BLaER1 (cell line): ENCODE data around the gene JPT1.

Experiments used
- H3K27ac ChIP-seq: shearing (Covaris generic); formaldehyde crosslinking; 2 replicates; pipeline ENCODE4 v1.8.1; 2022
- H3K27me3 ChIP-seq: shearing (Covaris generic); formaldehyde crosslinking; 2 replicates; pipeline ENCODE4 v1.8.1; 2022
- H3K36me3 ChIP-seq: shearing (Covaris generic); formaldehyde crosslinking; 2 replicates; pipeline ENCODE4 v1.8.1; 2022
- H3K4me1 ChIP-seq: shearing (Covaris generic); formaldehyde crosslinking; 2 replicates; pipeline ENCODE4 v1.8.1; 2022
- H3K4me2 ChIP-seq: shearing (Covaris generic); formaldehyde crosslinking; 2 replicates; pipeline ENCODE4 v1.8.1; 2022
- H3K4me3 ChIP-seq: shearing (Covaris generic); formaldehyde crosslinking; 2 replicates; pipeline ENCODE4 v1.8.1; 2022
- H3K9ac ChIP-seq: shearing (Covaris generic); formaldehyde crosslinking; 2 replicates; pipeline ENCODE4 v1.8.1; 2022
- H3K9me3 ChIP-seq: shearing (Covaris generic); formaldehyde crosslinking; 2 replicates; pipeline ENCODE4 v1.8.1; 2022
- H4K20me1 ChIP-seq: shearing (Covaris generic); formaldehyde crosslinking; 2 replicates; pipeline ENCODE4 v1.8.1; 2022
- Cebpa-rat ChIP-seq: shearing (Covaris generic); IDR thresholded peaks from 2 replicates; pipeline ENCODE4 v1.8.1; 2022

Gene JPT1

DNA sequence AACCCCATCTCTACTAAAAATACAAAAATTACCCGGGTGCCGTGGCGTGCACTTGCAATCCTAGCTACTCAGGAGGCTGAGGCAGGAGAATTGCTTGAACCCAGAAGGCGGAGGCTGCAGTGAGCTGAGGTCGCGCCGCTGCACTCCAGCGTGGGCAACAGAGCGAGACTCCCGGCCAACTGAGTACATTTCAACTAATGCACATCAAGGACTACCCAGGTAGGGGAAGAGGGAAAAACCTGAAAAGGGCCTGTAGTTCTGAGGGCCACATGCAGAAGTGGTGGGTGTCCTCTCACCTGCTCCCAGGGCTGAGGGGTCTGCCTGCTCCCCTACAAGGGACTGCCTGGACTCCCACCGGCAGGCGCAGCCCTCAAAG lies 67.1 kb downstream of the JPT1 start:
- H3K9ac ChIP-seq = peak overlapping the region; percentile 84
- peak overlapping the region; percentile 98 for H3K4me2 ChIP-seq
- H3K36me3 ChIP-seq = no peaks in the 10 kb centered on the region

DNA sequence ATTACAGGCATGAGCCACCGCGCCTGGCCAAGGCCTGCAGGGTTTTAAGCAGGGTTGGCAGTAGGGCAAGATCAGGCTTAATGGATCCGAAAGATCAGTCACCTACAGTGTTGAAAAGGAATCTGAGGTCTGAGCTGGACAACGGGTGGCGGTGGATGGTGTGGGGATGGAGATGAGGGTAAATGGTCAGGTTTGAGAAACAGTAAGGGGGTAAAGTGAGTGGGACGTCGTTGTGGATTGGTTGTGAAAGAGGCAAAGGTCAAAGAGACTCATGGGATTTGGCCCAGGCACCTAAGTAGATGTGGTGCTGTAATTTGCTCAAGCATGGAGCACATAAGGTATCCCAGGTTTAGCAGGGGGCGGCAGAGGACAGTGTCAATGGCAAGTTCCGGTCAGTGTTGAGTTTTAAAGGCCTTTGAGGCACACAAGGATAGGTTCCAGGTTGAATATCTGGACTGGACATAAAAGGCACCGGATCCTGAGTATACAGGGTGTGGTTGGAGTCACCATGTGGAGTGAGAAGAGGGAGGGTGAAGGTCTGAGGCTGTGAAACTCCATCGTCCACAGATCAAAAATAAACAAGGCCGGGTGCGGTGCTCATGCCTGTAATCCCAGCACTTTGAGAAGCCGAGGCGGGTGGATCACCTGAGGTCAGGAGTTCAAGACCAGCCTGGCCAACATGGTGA lies 67.7 kb downstream of the JPT1 start:
- Histone ChIP-seq H4K20me1 (no peaks in the 10 kb centered on the region), H3K4me2 (peak overlapping the region; percentile 98), H3K36me3 (no peaks in the 10 kb centered on the region), H3K4me1 (peaks cover 52% of the 10 kb centered on the region), H3K4me3 (no peak overlapping the region), H3K27me3 (no peaks in the 10 kb centered on the region), H3K9ac (no peak overlapping the region), H3K9me3 (no peaks in the 10 kb centered on the region), H3K27ac (no peak overlapping the region)
- no peak for TF ChIP-seq Cebpa-rat

More for the DNA sequence above, 67.1 kb downstream of the JPT1 start:
- no peak for TF ChIP-seq Cebpa-rat
- Histone ChIP-seq H3K27me3 (no peaks in the 10 kb centered on the region), H3K4me3 (peak overlapping the region; percentile 76), H3K9me3 (no peaks in the 10 kb centered on the region), H4K20me1 (no peaks in the 10 kb centered on the region), H3K27ac (peak overlapping the region; percentile 77), H3K4me1 (peaks cover 52% of the 10 kb centered on the region)
